Liver (tissue), 3 donors: ENCODE measurements around the gene SLC2A9.

Source experiments
- EGR1 ChIP-seq, 2 donors: IDR thresholded peaks; 2 replicates each; pipeline ENCODE4 v1.6.1; 2016 to 2018; ENCODE audit warnings: antibody characterized with exemption in 2 of 2, low read depth in 2 of 2
- GABPA ChIP-seq, 2 donors: IDR thresholded peaks in 1 of 2; conservative IDR thresholded peaks in 1 of 2; 2 replicates each; pipeline ENCODE4 v1.6.1; 2016; ENCODE audit warnings: antibody characterized with exemption in 2 of 2, mild to moderate bottlenecking in 1 of 2, moderate library complexity in 1 of 2
- HNF4A ChIP-seq, 2 donors: conservative IDR thresholded peaks; 2 replicates each; pipeline ENCODE4 v1.6.1; 2016; ENCODE audit warnings: antibody characterized with exemption in 2 of 2, mild to moderate bottlenecking in 2 of 2
- JUND ChIP-seq, 2 donors: IDR thresholded peaks; 2 replicates each; pipeline ENCODE4 v1.6.1; 2016; ENCODE audit warnings: antibody characterized with exemption in 2 of 2
- NR2F2 ChIP-seq: IDR thresholded peaks from 2 replicates; pipeline ENCODE4 v1.6.1; 2016; ENCODE audit warnings: antibody characterized with exemption
- RAD21 ChIP-seq, 2 donors: IDR thresholded peaks; 2 replicates each; pipeline ENCODE4 v1.6.1; 2016; ENCODE audit warnings: antibody characterized with exemption in 2 of 2, mild to moderate bottlenecking in 2 of 2
- REST ChIP-seq: IDR thresholded peaks from 2 replicates; pipeline ENCODE4 v1.6.1; 2016; ENCODE audit warnings: antibody characterized with exemption, mild to moderate bottlenecking
- TAF1 ChIP-seq: conservative IDR thresholded peaks from 2 replicates; pipeline ENCODE4 v1.6.1; 2016; ENCODE audit warnings: antibody characterized with exemption, mild to moderate bottlenecking
- YY1 ChIP-seq: IDR thresholded peaks from 2 replicates; pipeline ENCODE4 v1.6.1; 2016; ENCODE audit warnings: antibody characterized with exemption, mild to moderate bottlenecking
- TF ChIP-seq, protein P1 (sequence below): fragments of 150-350 bp; IDR thresholded peaks from 2 replicates; pipeline ENCODE4 v1.5.1; 2017; ENCODE audit warnings: improper control_type of control experiment, low read depth, low read length; ENCODE audit not compliant: missing input control
- TF ChIP-seq, protein P2 (sequence below): IDR thresholded peaks from 2 replicates; pipeline ENCODE4 v1.6.1; 2016; ENCODE audit warnings: antibody characterized with exemption
- TF ChIP-seq, protein P3 (sequence below): IDR thresholded peaks from 2 replicates; pipeline ENCODE4 v1.6.1; 2016; ENCODE audit warnings: antibody characterized with exemption
- donor health status: healthy.
- donor health status: healthy.

- TF ChIP-seq, protein P1, sequence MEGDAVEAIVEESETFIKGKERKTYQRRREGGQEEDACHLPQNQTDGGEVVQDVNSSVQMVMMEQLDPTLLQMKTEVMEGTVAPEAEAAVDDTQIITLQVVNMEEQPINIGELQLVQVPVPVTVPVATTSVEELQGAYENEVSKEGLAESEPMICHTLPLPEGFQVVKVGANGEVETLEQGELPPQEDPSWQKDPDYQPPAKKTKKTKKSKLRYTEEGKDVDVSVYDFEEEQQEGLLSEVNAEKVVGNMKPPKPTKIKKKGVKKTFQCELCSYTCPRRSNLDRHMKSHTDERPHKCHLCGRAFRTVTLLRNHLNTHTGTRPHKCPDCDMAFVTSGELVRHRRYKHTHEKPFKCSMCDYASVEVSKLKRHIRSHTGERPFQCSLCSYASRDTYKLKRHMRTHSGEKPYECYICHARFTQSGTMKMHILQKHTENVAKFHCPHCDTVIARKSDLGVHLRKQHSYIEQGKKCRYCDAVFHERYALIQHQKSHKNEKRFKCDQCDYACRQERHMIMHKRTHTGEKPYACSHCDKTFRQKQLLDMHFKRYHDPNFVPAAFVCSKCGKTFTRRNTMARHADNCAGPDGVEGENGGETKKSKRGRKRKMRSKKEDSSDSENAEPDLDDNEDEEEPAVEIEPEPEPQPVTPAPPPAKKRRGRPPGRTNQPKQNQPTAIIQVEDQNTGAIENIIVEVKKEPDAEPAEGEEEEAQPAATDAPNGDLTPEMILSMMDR, result no peak
- TF ChIP-seq REST, result no peak
- no peak for TF ChIP-seq TAF1
- TF ChIP-seq HNF4A (conservative IDR thresholded peaks at IDR 0.05), result no peak
- no peak for TF ChIP-seq RAD21 (IDR thresholded peaks at IDR 0.05)
- no peak for TF ChIP-seq GABPA (IDR thresholded peaks at IDR 0.05 in 1 of 2, conservative IDR thresholded peaks at IDR 0.05 in 1 of 2)
- TF ChIP-seq JUND (IDR thresholded peaks at IDR 0.05), result no peak
- TF ChIP-seq, protein P2, sequence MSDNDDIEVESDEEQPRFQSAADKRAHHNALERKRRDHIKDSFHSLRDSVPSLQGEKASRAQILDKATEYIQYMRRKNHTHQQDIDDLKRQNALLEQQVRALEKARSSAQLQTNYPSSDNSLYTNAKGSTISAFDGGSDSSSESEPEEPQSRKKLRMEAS, result no peak
- no peak for TF ChIP-seq EGR1 (IDR thresholded peaks at IDR 0.05; ENCODE audit: low read depth in 2 of 2)
- no peak for TF ChIP-seq YY1
- TF ChIP-seq, protein P3, sequence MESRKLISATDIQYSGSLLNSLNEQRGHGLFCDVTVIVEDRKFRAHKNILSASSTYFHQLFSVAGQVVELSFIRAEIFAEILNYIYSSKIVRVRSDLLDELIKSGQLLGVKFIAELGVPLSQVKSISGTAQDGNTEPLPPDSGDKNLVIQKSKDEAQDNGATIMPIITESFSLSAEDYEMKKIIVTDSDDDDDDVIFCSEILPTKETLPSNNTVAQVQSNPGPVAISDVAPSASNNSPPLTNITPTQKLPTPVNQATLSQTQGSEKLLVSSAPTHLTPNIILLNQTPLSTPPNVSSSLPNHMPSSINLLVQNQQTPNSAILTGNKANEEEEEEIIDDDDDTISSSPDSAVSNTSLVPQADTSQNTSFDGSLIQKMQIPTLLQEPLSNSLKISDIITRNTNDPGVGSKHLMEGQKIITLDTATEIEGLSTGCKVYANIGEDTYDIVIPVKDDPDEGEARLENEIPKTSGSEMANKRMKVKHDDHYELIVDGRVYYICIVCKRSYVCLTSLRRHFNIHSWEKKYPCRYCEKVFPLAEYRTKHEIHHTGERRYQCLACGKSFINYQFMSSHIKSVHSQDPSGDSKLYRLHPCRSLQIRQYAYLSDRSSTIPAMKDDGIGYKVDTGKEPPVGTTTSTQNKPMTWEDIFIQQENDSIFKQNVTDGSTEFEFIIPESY, result no peak
- TF ChIP-seq NR2F2, result no peak
These were observed 47.9 kb upstream of the SLC2A9 start for GRCh38 chr4:10069075-10069642.
